ENCODE data around the gene PLS3.

PLS3 gene

DNA sequence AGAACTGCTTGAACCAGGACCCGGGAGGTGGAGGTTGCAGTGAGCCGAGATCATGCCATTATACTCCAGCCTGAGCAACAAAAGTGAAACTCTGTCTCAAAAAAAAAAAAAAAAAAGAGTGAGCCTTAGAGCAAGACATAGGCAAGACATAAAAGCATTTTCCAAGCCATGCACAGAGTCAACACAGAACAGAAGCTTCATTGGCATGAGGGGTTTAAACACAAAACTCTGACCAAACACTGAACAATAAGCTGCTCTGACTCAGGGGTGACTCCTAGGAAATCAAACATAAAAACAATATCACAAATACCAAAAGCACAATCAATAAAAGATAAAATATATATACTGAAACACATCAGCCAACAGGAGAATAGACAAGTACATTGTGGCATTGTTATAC, 136.8 kb downstream of the PLS3 start:
- no peak for TF ChIP-seq RAD21 (IDR thresholded peaks at IDR 0.05; ENCODE audit: low read depth)
- TF ChIP-seq TAF1 (IDR thresholded peaks at IDR 0.05; ENCODE audit: low read depth), result no peak
- TF ChIP-seq NFIC (IDR thresholded peaks at IDR 0.05), result no peak
- no peak for TF ChIP-seq TCF12 (IDR thresholded peaks at IDR 0.05; ENCODE audit: low read depth)
- no peak for TF ChIP-seq CEBPB (IDR thresholded peaks at IDR 0.05)
- no peak for TF ChIP-seq EGR1 (IDR thresholded peaks at IDR 0.05)
- no peak for TF ChIP-seq TEAD4 (IDR thresholded peaks at IDR 0.05)
- no peak for TF ChIP-seq EP300 (IDR thresholded peaks at IDR 0.05; ENCODE audit: borderline replicate concordance)
- no peak for TF ChIP-seq REST (IDR thresholded peaks at IDR 0.05; ENCODE audit: low read depth)
- TF ChIP-seq ZBTB7A (IDR thresholded peaks at IDR 0.05; ENCODE audit: low read depth), result no peak
- TF ChIP-seq, protein P1, sequence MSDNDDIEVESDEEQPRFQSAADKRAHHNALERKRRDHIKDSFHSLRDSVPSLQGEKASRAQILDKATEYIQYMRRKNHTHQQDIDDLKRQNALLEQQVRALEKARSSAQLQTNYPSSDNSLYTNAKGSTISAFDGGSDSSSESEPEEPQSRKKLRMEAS (IDR thresholded peaks at IDR 0.05), result no peak
- no peak for TF ChIP-seq YY1 (IDR thresholded peaks at IDR 0.05; ENCODE audit: low read depth)
- no peak for TF ChIP-seq FOXM1 (IDR thresholded peaks at IDR 0.05; ENCODE audit: borderline replicate concordance, low read depth)
- no peak for TF ChIP-seq CREB1 (IDR thresholded peaks at IDR 0.05; ENCODE audit: low read depth)
- no peak for TF ChIP-seq USF1 (IDR thresholded peaks at IDR 0.05)
